ENCODE data around the gene ACIN1.

Gene ACIN1

DNA sequence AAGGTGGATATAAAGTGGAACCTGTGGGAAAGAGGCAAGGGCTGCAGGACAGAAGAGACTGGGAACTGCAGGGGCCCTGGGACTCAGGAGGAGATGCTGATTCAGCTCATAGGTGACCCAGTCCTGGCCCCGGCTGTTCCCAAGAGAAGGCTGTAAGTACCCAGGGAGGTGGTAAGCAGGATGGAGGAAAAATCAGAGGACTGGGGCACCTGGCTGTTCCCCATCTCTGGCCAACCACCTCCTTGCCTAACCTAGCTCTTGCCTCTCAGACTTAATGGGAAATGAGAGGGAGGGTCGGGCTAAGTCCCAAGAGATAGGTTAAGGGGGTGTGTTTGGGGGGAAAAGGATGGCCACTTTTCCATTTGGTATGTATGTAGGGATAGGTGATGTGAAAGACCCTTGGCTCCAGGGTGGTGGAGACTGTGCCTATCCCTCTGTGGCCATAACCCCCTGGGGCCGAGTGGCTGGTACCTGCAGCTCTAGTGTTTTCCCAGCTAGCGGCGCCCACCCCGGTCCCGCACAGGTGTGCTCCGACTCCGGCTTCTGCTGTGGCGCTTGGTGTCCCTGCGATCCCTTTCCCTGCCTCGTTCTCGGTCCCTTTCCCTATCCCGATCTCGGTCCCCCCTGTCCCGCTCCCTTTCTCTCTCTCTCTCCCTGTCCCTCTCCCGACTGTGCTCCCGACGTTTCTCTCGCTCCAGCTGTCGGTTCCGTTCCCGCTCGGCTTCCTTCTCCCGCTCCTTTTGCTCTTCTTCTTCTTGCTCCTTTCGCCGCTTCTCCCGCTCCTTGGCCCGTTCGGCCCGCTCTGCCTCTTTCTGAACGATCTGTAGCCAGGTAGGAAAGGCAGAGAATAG, 36.1 kb downstream of the ACIN1 start:
- DNase-seq (ENCODE audit: extremely low read depth, low read depth): no peak
- TF ChIP-seq, protein P1, sequence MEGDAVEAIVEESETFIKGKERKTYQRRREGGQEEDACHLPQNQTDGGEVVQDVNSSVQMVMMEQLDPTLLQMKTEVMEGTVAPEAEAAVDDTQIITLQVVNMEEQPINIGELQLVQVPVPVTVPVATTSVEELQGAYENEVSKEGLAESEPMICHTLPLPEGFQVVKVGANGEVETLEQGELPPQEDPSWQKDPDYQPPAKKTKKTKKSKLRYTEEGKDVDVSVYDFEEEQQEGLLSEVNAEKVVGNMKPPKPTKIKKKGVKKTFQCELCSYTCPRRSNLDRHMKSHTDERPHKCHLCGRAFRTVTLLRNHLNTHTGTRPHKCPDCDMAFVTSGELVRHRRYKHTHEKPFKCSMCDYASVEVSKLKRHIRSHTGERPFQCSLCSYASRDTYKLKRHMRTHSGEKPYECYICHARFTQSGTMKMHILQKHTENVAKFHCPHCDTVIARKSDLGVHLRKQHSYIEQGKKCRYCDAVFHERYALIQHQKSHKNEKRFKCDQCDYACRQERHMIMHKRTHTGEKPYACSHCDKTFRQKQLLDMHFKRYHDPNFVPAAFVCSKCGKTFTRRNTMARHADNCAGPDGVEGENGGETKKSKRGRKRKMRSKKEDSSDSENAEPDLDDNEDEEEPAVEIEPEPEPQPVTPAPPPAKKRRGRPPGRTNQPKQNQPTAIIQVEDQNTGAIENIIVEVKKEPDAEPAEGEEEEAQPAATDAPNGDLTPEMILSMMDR (IDR thresholded peaks at IDR 0.05; ENCODE audit: low read depth, low read length, missing control alignments): no peak
- H3K4me3 ChIP-seq (replicated peaks; ENCODE audit: low read depth, low read length): no peak overlapping the region

DNA sequence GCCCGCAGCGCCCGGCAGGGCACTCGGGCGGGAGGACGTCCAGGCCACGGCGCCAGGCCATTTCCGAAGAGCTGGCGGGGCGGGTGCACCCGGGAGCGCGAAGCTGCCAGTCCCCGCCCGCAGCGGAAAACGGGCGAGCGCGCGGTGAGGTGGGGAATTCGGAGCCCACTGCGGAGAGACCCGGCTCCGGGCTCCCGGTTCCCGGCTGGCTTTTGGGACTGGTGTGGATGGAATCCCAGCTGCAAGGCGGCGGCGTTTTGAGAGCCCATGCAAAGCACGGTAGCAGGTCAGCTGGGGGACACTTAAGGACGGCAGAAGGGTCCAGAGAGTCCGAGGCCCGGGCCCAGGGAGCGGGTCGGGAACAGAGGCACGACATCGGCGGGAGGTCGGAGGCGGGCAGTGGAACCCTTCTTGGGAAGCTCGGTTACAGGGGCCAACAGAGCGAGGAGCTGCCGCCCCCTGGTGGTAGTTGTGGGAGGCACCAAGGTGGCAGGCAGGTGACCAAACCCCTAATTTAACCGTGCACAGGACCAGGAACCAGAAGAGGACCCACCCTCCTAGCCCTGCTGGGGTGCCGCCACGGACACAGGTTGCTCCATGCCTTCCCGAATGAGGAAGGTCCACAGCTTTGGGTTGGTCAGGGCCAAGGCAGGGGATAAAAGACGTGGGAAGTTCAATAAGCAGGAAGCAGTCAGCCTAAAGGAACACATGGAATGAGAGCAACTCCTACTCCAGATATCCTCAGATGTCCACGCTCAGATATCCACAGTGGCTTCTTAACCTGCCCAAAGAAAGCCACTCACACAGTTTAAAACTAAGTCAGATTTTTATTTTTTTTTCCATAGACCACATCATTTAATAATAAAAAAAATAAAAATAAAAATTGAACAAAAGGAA, 36.9 kb downstream of the ACIN1 start:
- peak; percentile 59 for DNase-seq (ENCODE audit: extremely low read depth, low read depth)
- peak overlapping the region; percentile 41 for H3K4me3 ChIP-seq (replicated peaks; ENCODE audit: low read depth, low read length)

DNA sequence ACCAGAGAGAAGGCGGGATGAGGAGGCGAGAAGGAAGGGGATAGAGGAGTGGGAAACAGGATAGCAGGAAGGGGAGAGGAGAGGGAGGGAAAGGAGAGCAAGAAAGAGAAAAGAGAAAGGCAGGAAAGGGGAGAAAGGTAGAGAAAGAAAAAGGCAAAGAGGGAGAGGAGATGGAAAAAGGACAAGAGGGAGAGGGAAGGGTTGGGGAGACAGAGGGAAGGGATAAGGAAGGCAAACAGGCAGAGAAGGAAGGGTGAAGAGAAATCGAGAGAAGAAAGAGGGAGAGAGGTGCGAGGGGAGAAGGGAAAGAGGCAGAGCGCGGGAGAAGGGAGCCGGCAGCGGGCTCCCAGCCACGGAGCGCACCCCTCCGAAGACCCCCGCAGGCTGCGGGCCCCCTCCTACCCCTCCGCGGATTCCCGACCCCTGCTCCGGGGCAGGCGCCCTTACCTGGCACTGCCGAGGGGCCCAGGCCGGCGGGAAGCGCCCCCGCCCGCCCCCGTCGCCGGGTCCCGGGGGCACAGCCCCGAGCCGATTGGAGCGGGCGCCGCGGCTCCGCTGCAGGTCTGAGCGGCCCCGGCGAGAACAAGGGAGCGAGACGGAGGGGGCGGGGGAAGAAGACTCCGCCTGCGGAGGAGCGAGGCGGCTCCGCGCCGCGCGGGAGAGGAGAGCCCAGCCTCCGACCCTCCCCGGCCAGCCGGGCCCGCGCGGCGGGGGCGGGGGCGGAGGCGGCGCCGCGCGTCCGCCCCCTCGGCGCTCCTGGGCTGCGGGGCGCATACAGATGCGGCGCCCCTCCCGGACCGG, 37.8 kb downstream of the ACIN1 start, which contains the start of gene CDH24:
TSS of gene CDH24 (minus strand) at position 565 of the 801 bp plus-strand sequence. CDS start 1,787 bp downstream, outside the sequence.
- peak within 1 kb of the TSS; percentile 41 for H3K4me3 ChIP-seq (replicated peaks; ENCODE audit: low read depth, low read length)
- DNase-seq (ENCODE audit: extremely low read depth, low read depth): no peak
- TF ChIP-seq, protein P1 (IDR thresholded peaks at IDR 0.05; ENCODE audit: low read depth, low read length, missing control alignments): no peak

More for the DNA sequence above, 36.9 kb downstream of the ACIN1 start:
- TF ChIP-seq, protein P1 (IDR thresholded peaks at IDR 0.05; ENCODE audit: low read depth, low read length, missing control alignments): peak; percentile 95

DNA sequence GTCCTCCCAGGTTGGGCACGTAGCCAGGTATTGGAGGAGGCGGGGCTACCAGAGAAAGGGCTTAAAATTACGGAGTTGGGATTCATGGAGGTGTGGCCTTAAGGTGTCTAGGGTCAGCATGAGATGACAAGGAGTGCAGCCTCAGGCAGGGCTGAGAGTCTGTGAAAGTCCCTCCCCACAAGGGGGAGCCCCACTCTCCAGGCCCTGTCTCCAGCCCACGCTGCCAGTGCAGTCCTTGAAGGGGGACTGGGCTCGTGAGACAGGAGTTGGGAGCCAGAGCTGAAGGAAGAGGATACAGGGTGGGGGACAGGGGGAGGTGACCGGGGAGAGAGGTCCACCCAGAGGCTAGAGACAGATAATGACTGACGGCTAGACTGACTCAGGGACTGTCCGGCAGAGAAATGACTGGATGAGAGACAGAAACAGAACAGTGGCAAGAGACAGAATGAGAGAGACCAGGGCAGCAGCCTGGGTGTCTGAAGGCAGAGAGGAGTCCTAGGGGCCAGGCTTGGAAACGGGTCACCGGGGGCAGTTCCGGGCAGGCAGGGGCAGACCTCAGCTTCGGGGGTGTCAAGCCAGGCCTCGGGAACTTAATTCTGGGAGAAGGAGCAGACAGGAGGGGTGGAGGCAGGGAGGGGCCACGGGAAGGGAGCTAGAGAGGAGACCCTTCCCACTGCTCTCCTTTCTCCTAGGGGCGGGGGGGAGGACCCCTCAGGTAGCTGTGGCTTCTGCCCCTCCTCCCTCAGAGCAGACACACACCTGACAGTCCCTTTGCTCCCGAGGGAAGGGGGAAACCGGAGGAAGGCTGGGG, 38.6 kb downstream of the ACIN1 start:
- peak overlapping the region; percentile 41 for H3K4me3 ChIP-seq (replicated peaks; ENCODE audit: low read depth, low read length)
- TF ChIP-seq, protein P1 (IDR thresholded peaks at IDR 0.05; ENCODE audit: low read depth, low read length, missing control alignments): peak; percentile 89
- DNase-seq (ENCODE audit: extremely low read depth, low read depth): no peak

DNA sequence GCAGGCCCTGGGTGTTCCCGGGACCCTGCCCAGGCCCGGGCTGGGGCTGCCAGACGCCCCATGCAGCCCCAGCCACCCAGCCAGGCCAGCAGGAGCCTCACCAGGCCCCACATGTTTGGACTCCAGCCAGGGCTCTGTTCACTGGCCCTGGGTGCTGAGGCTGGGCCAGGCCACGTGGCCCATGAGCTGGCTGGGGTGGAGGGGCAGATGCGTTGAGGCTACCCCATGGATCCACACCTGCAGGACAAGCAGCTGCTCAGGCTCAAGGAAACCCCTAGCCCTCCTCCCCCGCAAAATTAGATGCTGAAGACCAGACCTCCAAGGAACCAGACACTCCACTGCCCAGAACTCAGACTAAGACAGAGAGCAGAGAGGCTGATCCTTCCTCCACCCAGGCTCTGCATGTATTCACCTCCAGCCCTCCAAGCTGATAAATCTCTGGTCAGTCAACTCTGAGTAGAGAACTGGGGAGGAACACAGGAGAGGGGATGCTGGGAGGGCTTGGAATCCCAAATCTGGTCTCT, 39.3 kb downstream of the ACIN1 start:
- TF ChIP-seq, protein P1 (IDR thresholded peaks at IDR 0.05; ENCODE audit: low read depth, low read length, missing control alignments): no peak
- no peak overlapping the region for H3K4me3 ChIP-seq (replicated peaks; ENCODE audit: low read depth, low read length)
- no peak for DNase-seq (ENCODE audit: extremely low read depth, low read depth)
